Kidney epithelial cell (primary cell): ENCODE data around the gene AOC1. TPM values are rescaled to one million over a fixed set of nuclear protein-coding genes. Genes with fewer than 3 reads are reported as not detected.

Experiments
- DNase-seq: peaks from one replicate; pipeline ENCODE4 v3.0.0-alpha.2; 2010; ENCODE audit warnings: low read depth
- H3K27me3 ChIP-seq: 2 replicates; pipeline ENCODE4 v1.6.0; 2011; ENCODE audit warnings: low read length; ENCODE audit not compliant: control insufficient read depth, insufficient read depth
- H3K36me3 ChIP-seq: 2 replicates; pipeline ENCODE4 v1.5.1; 2011; ENCODE audit warnings: low read length; ENCODE audit not compliant: control insufficient read depth, insufficient read depth
- H3K4me3 ChIP-seq: 2 replicates; pipeline ENCODE4 v1.5.1; 2011; ENCODE audit warnings: low read depth, mild to moderate bottlenecking, control low read depth, low read length
- CTCF ChIP-seq: IDR thresholded peaks from 2 replicates; pipeline ENCODE4 v1.5.1; 2011; ENCODE audit warnings: mild to moderate bottlenecking, moderate library complexity, low read length, control low read depth, inconsistent platforms; ENCODE audit not compliant: insufficient read depth, poor library complexity, severe bottlenecking
- total RNA-seq: library from RNA; depleted of rRNA; stranded (reverse); fragments of >200 nt; gene quantifications from 2 replicates; pipeline ENCODE4 v1.2.3, GENCODE V29; 2015

Gene AOC1
- total RNA-seq, 1 donor from 2014 or later, result 1.0 TPM

GRCh38 chr7:150896562-150897209 is 44.4 kb downstream of the AOC1 start:
- peaks cover 15% of the 10 kb centered on the region for H3K27me3 ChIP-seq
- no peaks in the 10 kb centered on the region for H3K36me3 ChIP-seq
- H3K4me3 ChIP-seq, result no peak overlapping the region
- DNase-seq, result no peak
- TF ChIP-seq CTCF, result no peak

- DNase-seq, result no peak
- Histone ChIP-seq H3K27me3 (peaks cover 15% of the 10 kb centered on the region), H3K36me3 (no peaks in the 10 kb centered on the region), H3K4me3 (no peak overlapping the region)
- no peak for TF ChIP-seq CTCF
These were observed 45.5 kb downstream of the AOC1 start for GRCh38 chr7:150897502-150898474.

GRCh38 chr7:150898475-150899011 is 46.2 kb downstream of the AOC1 start:
- no peak overlapping the region for H3K4me3 ChIP-seq
- no peaks in the 10 kb centered on the region for H3K36me3 ChIP-seq
- no peak for DNase-seq
- peaks cover 15% of the 10 kb centered on the region for H3K27me3 ChIP-seq
- TF ChIP-seq CTCF, result peak; percentile 95

- Histone ChIP-seq H3K36me3 (no peaks in the 10 kb centered on the region), H3K4me3 (no peak overlapping the region), H3K27me3 (peaks cover 15% of the 10 kb centered on the region)
- no peak for DNase-seq
- TF ChIP-seq CTCF, result no peak
These were observed 48.4 kb downstream of the AOC1 start for GRCh38 chr7:150900675-150901074.

GRCh38 chr7:150901160-150902035 is 49.1 kb downstream of the AOC1 start:
- Histone ChIP-seq H3K4me3 (no peak overlapping the region), H3K27me3 (peaks cover 15% of the 10 kb centered on the region), H3K36me3 (no peaks in the 10 kb centered on the region)
- TF ChIP-seq CTCF, result no peak
- DNase-seq, result no peak
